SK-N-SH treated with all-trans-retinoic acid at 6 μM for 48 hours (cell line): ENCODE results near the gene MRI1.
A peak's percentile ranks its signal among the peaks of the same experiment; 100 is the strongest.

Experiments
- ATAC-seq: fragments of 200-7000 bp; cut with Tn5 transposase; 3 replicates; pipeline ENCODE4 v1.9.1; 2020; ENCODE audit warnings: mild to moderate bottlenecking, moderate library complexity
- ARNTL ChIP-seq: fragments of 450-650 bp; formaldehyde crosslinking; IDR thresholded peaks from 2 replicates; pipeline ENCODE4 v1.5.0; 2020; ENCODE audit warnings: low read depth, mild to moderate bottlenecking, moderate library complexity, borderline replicate concordance
- BACH2 ChIP-seq: fragments of 250-450 bp; sonication (Bioruptor Pico); IDR thresholded peaks from 2 replicates; pipeline ENCODE4 v1.9.0; 2021; ENCODE audit warnings: mild to moderate bottlenecking, borderline replicate concordance
- CREB5 ChIP-seq: fragments of 250-450 bp; sonication (Bioruptor Pico); IDR thresholded peaks from 2 replicates; pipeline ENCODE4 v1.5.1; 2020; ENCODE audit warnings: low read depth, mild to moderate bottlenecking, moderate library complexity
- CSDC2 ChIP-seq: fragments of 250-450 bp; sonication (Bioruptor Pico); IDR thresholded peaks from 2 replicates; pipeline ENCODE4 v1.5.0; 2020; ENCODE audit warnings: mild to moderate bottlenecking, moderate library complexity
- CSRNP3 ChIP-seq: fragments of 250-450 bp; sonication (Bioruptor Pico); IDR thresholded peaks from 2 replicates; pipeline ENCODE4 v1.5.1; 2021; ENCODE audit warnings: mild to moderate bottlenecking, moderate library complexity
- ESRRG ChIP-seq: fragments of 250-450 bp; sonication (Bioruptor Pico); IDR thresholded peaks from 2 replicates; pipeline ENCODE4 v1.6.1; 2021; ENCODE audit warnings: mild to moderate bottlenecking
- GLIS3 ChIP-seq: fragments of 250-450 bp; sonication (Bioruptor Pico); IDR thresholded peaks from 2 replicates; pipeline ENCODE4 v1.5.0; 2020; ENCODE audit warnings: mild to moderate bottlenecking, moderate library complexity
- ISL1 ChIP-seq: fragments of 250-450 bp; sonication (Bioruptor Pico); IDR thresholded peaks from 2 replicates; pipeline ENCODE4 v2.1.2; 2022; ENCODE audit warnings: mild to moderate bottlenecking, moderate library complexity
- OSR1 ChIP-seq: fragments of 250-450 bp; sonication (Bioruptor Pico); IDR thresholded peaks from 2 replicates; pipeline ENCODE4 v1.8.0; 2022; ENCODE audit warnings: moderate library complexity, mild to moderate bottlenecking, inconsistent platforms
- PATZ1 ChIP-seq: fragments of 250-450 bp; sonication (Bioruptor Pico); IDR thresholded peaks from 2 replicates; pipeline ENCODE4 v1.8.0; 2020; ENCODE audit warnings: mild to moderate bottlenecking, moderate library complexity, borderline replicate concordance
- POU6F1 ChIP-seq: fragments of 250-450 bp; sonication (Bioruptor Pico); IDR thresholded peaks from 2 replicates; pipeline ENCODE4 v1.8.0; 2021; ENCODE audit warnings: low read depth, mild to moderate bottlenecking, moderate library complexity, borderline replicate concordance
- PPARA ChIP-seq: fragments of 250-450 bp; sonication (Bioruptor Pico); IDR thresholded peaks from 2 replicates; pipeline ENCODE4 v1.5.0; 2020; ENCODE audit warnings: mild to moderate bottlenecking, borderline replicate concordance
- RARB ChIP-seq: fragments of 250-450 bp; sonication (Bioruptor Pico); IDR thresholded peaks from 2 replicates; pipeline ENCODE4 v1.8.0; 2021; ENCODE audit warnings: mild to moderate bottlenecking, moderate library complexity
- TCF4 ChIP-seq: fragments of 250-450 bp; sonication (Bioruptor Pico); IDR thresholded peaks from 2 replicates; pipeline ENCODE4 v1.8.0; 2021; ENCODE audit warnings: mild to moderate bottlenecking, moderate library complexity, borderline replicate concordance
- TOX ChIP-seq: fragments of 250-450 bp; sonication (Bioruptor Pico); IDR thresholded peaks from 2 replicates; pipeline ENCODE4 v1.8.0; 2021; ENCODE audit warnings: mild to moderate bottlenecking, moderate library complexity, borderline replicate concordance
- TSHZ2 ChIP-seq: fragments of 250-450 bp; sonication (Bioruptor Pico); IDR thresholded peaks from 2 replicates; pipeline ENCODE4 v1.5.0; 2020; ENCODE audit warnings: mild to moderate bottlenecking, moderate library complexity
- ZC3H10 ChIP-seq: fragments of 250-450 bp; sonication (Bioruptor Pico); IDR thresholded peaks from 2 replicates; pipeline ENCODE4 v1.5.1; 2021; ENCODE audit warnings: mild to moderate bottlenecking, moderate library complexity
- ZFP3 ChIP-seq: fragments of 250-450 bp; sonication (Bioruptor Pico); IDR thresholded peaks from 2 replicates; pipeline ENCODE4 v1.5.0; 2020; ENCODE audit warnings: mild to moderate bottlenecking, moderate library complexity
- ZFP30 ChIP-seq: fragments of 450-650 bp; formaldehyde crosslinking; IDR thresholded peaks from 2 replicates; pipeline ENCODE4 v1.5.0; 2022; ENCODE audit warnings: mild to moderate bottlenecking, moderate library complexity
- ZNF70 ChIP-seq: fragments of 450-650 bp; formaldehyde crosslinking; IDR thresholded peaks from 2 replicates; pipeline ENCODE4 v1.5.0; 2020; ENCODE audit warnings: mild to moderate bottlenecking, moderate library complexity
- ZNF8 ChIP-seq: fragments of 450-650 bp; formaldehyde crosslinking; IDR thresholded peaks from 2 replicates; pipeline ENCODE4 v1.5.0; 2020; ENCODE audit warnings: mild to moderate bottlenecking, moderate library complexity

The MRI1 gene

GRCh38 chr19:13729859-13730258 lies 34.5 kb upstream of the MRI1 start:
- ATAC-seq = no peak
- TF ChIP-seq GLIS3 (no peak), TSHZ2 (no peak), ISL1 (no peak), OSR1 (CRISPR knock-in tag) (no peak), CSDC2 (CRISPR knock-in tag) (no peak), ZC3H10 (no peak), ARNTL (CRISPR knock-in tag) (no peak), ZNF70 (CRISPR knock-in tag) (no peak), BACH2 (CRISPR knock-in tag) (no peak), POU6F1 (CRISPR knock-in tag) (no peak), TCF4 (CRISPR knock-in tag) (no peak), ZNF8 (CRISPR knock-in tag) (no peak), CREB5 (CRISPR knock-in tag) (no peak), RARB (CRISPR knock-in tag) (no peak), ZFP3 (no peak), ZFP30 (CRISPR knock-in tag) (no peak)

GRCh38 chr19:13731147-13731964 lies 33.0 kb upstream of the MRI1 start:
- ATAC-seq = peak; percentile 98
- TF ChIP-seq PATZ1 (CRISPR knock-in tag) = peak; percentile 87
- TF ChIP-seq ARNTL (CRISPR knock-in tag) = no peak
- TF ChIP-seq ZC3H10 = peak; percentile 87
- TF ChIP-seq ISL1 = peak; percentile 85
- TF ChIP-seq TOX = peak; percentile 66

GRCh38 chr19:13732337-13732736 lies 32.0 kb upstream of the MRI1 start:
- no peak for ATAC-seq
- TF ChIP-seq ARNTL (CRISPR knock-in tag) (no peak), CSRNP3 (CRISPR knock-in tag) (no peak), ESRRG (CRISPR knock-in tag) (no peak), TSHZ2 (no peak), ZNF70 (CRISPR knock-in tag) (no peak), ZC3H10 (no peak), RARB (CRISPR knock-in tag) (no peak), ZFP3 (no peak), ZNF8 (CRISPR knock-in tag) (no peak), PPARA (CRISPR knock-in tag) (no peak), CSDC2 (CRISPR knock-in tag) (no peak)
